ENCODE results near the gene RASA3. TPM values are rescaled to one million over a fixed set of nuclear protein-coding genes. Genes with fewer than 3 reads are reported as not detected.

Gene RASA3
- total RNA-seq, 1 donor from 2014 or later: 2.9 TPM

GRCh38 chr13:114136576-114136975 is 4.2 kb upstream of the RASA3 start:
- Histone ChIP-seq H3K36me3 (no peaks in the 10 kb centered on the region), H3K27me3 (peaks cover 6% of the 10 kb centered on the region), H3K9me3 (ENCODE audit: low read depth) (no peaks in the 10 kb centered on the region), H2AFZ (replicated peaks) (no peak overlapping the region), H3K9ac (no peak overlapping the region), H3F3A (ENCODE audit: low read depth) (peaks cover 31% of the 10 kb centered on the region), H3K4me1 (peaks cover 11% of the 10 kb centered on the region), H3K79me2 (ENCODE audit: low read depth) (no peaks in the 10 kb centered on the region), H3K4me2 (no peak overlapping the region), H3K4me3 (no peak overlapping the region), H3K27ac (no peak overlapping the region), H4K20me1 (ENCODE audit: low read depth) (peaks cover 4% of the 10 kb centered on the region)
- H3K27me3 Mint-ChIP-seq (ENCODE audit: insufficient read depth, low read depth): peaks cover 18% of the 10 kb centered on the region
- no peaks in the 10 kb centered on the region for H3K9me3 Mint-ChIP-seq
- no peak overlapping the region for H3K4me3 Mint-ChIP-seq
- H3K4me1 Mint-ChIP-seq: peaks cover 23% of the 10 kb centered on the region
- DNase-seq (ENCODE audit: low spot score): no peak
- H3K27ac Mint-ChIP-seq: peak overlapping the region; percentile 51
- TF ChIP-seq EZH2phosphoT487 (IDR thresholded peaks at IDR 0.05) (no peak), EZH2 (IDR thresholded peaks at IDR 0.05) (no peak), CTCF (IDR thresholded peaks at IDR 0.05) (no peak)
- H3K36me3 Mint-ChIP-seq: no peaks in the 10 kb centered on the region

GRCh38 chr13:114135731-114136171 is 3.3 kb upstream of the RASA3 start:
- no peak overlapping the region for H3K4me2 ChIP-seq
- no peak overlapping the region for H3K27ac Mint-ChIP-seq
- no peaks in the 10 kb centered on the region for H3K79me2 ChIP-seq (ENCODE audit: low read depth)
- H4K20me1 ChIP-seq (ENCODE audit: low read depth): peaks cover 12% of the 10 kb centered on the region
- peaks cover 17% of the 10 kb centered on the region for H3K4me1 ChIP-seq
- no peaks in the 10 kb centered on the region for H3K9me3 Mint-ChIP-seq
- no peak overlapping the region for H3K9ac ChIP-seq
- H3K36me3 Mint-ChIP-seq: no peaks in the 10 kb centered on the region
- no peak overlapping the region for H2AFZ ChIP-seq (replicated peaks)
- H3K27ac ChIP-seq: no peak overlapping the region
- DNase-seq (ENCODE audit: low spot score): no peak
- H3K4me1 Mint-ChIP-seq: peaks cover 31% of the 10 kb centered on the region
- peaks cover 14% of the 10 kb centered on the region for H3K27me3 ChIP-seq
- H3F3A ChIP-seq (ENCODE audit: low read depth): peaks cover 31% of the 10 kb centered on the region
- no peaks in the 10 kb centered on the region for H3K9me3 ChIP-seq (ENCODE audit: low read depth)
- H3K27me3 Mint-ChIP-seq (ENCODE audit: insufficient read depth, low read depth): peaks cover 19% of the 10 kb centered on the region
- H3K4me3 Mint-ChIP-seq: no peak overlapping the region
- TF ChIP-seq CTCF (IDR thresholded peaks at IDR 0.05): no peak
- TF ChIP-seq EZH2 (IDR thresholded peaks at IDR 0.05): no peak
- H3K36me3 ChIP-seq: no peaks in the 10 kb centered on the region
- H3K4me3 ChIP-seq: no peak overlapping the region

- no peak for DNase-seq (ENCODE audit: low spot score)
- Histone ChIP-seq H4K20me1 (ENCODE audit: low read depth) (peaks cover 19% of the 10 kb centered on the region), H3K4me1 (peaks cover 23% of the 10 kb centered on the region), H3K27me3 (peaks cover 21% of the 10 kb centered on the region), H3K27ac (no peak overlapping the region), H3K4me2 (no peak overlapping the region), H3K79me2 (ENCODE audit: low read depth) (no peaks in the 10 kb centered on the region), H3F3A (ENCODE audit: low read depth) (peaks cover 25% of the 10 kb centered on the region), H2AFZ (replicated peaks) (no peak overlapping the region), H3K9me3 (ENCODE audit: low read depth) (no peaks in the 10 kb centered on the region), H3K9ac (no peak overlapping the region), H3K4me3 (no peak overlapping the region), H3K36me3 (no peaks in the 10 kb centered on the region)
- H3K4me3 Mint-ChIP-seq: peak overlapping the region; percentile 4
- H3K4me1 Mint-ChIP-seq: peaks cover 38% of the 10 kb centered on the region
- no peaks in the 10 kb centered on the region for H3K36me3 Mint-ChIP-seq
- peaks cover 16% of the 10 kb centered on the region for H3K27me3 Mint-ChIP-seq (ENCODE audit: insufficient read depth, low read depth)
- TF ChIP-seq CTCF (IDR thresholded peaks at IDR 0.05): no peak
- no peak for TF ChIP-seq EZH2phosphoT487 (IDR thresholded peaks at IDR 0.05)
- TF ChIP-seq EZH2 (IDR thresholded peaks at IDR 0.05): no peak
- no peaks in the 10 kb centered on the region for H3K9me3 Mint-ChIP-seq
- peak overlapping the region; percentile 79 for H3K27ac Mint-ChIP-seq
These were observed 2.7 kb upstream of the RASA3 start for GRCh38 chr13:114134944-114135610.

Measured in neural progenitor cell (in vitro differentiated cells).